Measurements from ENCODE around the gene SERPINA4. TPM values are rescaled to one million over a fixed set of nuclear protein-coding genes. Genes with fewer than 3 reads are reported as not detected.

SERPINA4 gene
- total and polyA plus RNA-seq, 2 of the 13 experiments (the other 11 are each of a cell fraction or from before 2014, with no cell fraction given): 39.1 to 57.8 TPM

DNA sequence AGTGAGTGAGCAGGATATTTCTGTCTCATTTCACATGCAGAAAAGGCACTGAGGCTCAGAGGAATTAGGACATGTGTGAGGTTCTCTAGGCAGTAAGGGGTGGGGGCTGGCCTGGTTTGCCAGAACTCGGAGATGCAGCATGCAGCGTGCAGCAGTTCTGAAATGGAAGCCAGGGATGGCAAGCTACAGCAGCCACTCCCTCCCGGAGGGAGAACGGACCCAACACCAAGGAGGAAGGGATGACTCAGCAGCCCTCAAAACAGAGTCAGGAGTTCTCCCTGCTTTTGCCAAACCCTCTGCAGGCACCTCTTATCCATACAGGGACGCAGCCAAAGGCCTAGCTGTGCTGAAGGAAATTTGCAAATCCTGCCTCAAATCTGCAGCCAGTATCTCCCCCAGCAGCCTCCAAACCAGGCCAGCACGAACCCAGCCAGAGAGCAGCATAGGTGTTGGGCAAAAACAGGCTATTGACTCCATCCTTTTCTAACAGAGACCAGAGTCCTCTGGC, 40.7 kb downstream of the SERPINA4 start (continued):
- TF ChIP-seq, protein P1, sequence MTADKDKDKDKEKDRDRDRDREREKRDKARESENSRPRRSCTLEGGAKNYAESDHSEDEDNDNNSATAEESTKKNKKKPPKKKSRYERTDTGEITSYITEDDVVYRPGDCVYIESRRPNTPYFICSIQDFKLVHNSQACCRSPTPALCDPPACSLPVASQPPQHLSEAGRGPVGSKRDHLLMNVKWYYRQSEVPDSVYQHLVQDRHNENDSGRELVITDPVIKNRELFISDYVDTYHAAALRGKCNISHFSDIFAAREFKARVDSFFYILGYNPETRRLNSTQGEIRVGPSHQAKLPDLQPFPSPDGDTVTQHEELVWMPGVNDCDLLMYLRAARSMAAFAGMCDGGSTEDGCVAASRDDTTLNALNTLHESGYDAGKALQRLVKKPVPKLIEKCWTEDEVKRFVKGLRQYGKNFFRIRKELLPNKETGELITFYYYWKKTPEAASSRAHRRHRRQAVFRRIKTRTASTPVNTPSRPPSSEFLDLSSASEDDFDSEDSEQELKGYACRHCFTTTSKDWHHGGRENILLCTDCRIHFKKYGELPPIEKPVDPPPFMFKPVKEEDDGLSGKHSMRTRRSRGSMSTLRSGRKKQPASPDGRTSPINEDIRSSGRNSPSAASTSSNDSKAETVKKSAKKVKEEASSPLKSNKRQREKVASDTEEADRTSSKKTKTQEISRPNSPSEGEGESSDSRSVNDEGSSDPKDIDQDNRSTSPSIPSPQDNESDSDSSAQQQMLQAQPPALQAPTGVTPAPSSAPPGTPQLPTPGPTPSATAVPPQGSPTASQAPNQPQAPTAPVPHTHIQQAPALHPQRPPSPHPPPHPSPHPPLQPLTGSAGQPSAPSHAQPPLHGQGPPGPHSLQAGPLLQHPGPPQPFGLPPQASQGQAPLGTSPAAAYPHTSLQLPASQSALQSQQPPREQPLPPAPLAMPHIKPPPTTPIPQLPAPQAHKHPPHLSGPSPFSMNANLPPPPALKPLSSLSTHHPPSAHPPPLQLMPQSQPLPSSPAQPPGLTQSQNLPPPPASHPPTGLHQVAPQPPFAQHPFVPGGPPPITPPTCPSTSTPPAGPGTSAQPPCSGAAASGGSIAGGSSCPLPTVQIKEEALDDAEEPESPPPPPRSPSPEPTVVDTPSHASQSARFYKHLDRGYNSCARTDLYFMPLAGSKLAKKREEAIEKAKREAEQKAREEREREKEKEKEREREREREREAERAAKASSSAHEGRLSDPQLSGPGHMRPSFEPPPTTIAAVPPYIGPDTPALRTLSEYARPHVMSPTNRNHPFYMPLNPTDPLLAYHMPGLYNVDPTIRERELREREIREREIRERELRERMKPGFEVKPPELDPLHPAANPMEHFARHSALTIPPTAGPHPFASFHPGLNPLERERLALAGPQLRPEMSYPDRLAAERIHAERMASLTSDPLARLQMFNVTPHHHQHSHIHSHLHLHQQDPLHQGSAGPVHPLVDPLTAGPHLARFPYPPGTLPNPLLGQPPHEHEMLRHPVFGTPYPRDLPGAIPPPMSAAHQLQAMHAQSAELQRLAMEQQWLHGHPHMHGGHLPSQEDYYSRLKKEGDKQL (CRISPR knock-in tag; IDR thresholded peaks at IDR 0.05; ENCODE audit: low read depth): no peak
- TF ChIP-seq PHB2 (IDR thresholded peaks at IDR 0.05; ENCODE audit: partially characterized antibody) (no peak), ZNF773 (CRISPR knock-in tag; IDR thresholded peaks at IDR 0.05; ENCODE audit: borderline replicate concordance) (no peak), ZNF589 (CRISPR knock-in tag; conservative IDR thresholded peaks at IDR 0.05) (no peak), AGO1 (IDR thresholded peaks at IDR 0.05; ENCODE audit: low read depth, low read length, poor library complexity, severe bottlenecking) (no peak), ZNF256 (CRISPR knock-in tag; conservative IDR thresholded peaks at IDR 0.05) (no peak), XBP1 (CRISPR knock-in tag; IDR thresholded peaks at IDR 0.05) (no peak), ZNF333 (CRISPR knock-in tag; IDR thresholded peaks at IDR 0.05; ENCODE audit: borderline replicate concordance) (no peak), SRF (IDR thresholded peaks at IDR 0.05; ENCODE audit: low read depth, low read length) (no peak), NRL (CRISPR knock-in tag; IDR thresholded peaks at IDR 0.05; ENCODE audit: borderline replicate concordance) (no peak), ZBTB40 (IDR thresholded peaks at IDR 0.05) (no peak), ZBTB40 (CRISPR knock-in tag; IDR thresholded peaks at IDR 0.05) (no peak), PRMT3 (CRISPR knock-in tag; IDR thresholded peaks at IDR 0.05; ENCODE audit: borderline replicate concordance, low read depth) (no peak), THAP11 (CRISPR knock-in tag; IDR thresholded peaks at IDR 0.05) (no peak), ZBTB3 (CRISPR knock-in tag; IDR thresholded peaks at IDR 0.05; ENCODE audit: borderline replicate concordance, low read depth) (no peak), JUND (CRISPR knock-in tag; IDR thresholded peaks at IDR 0.05) (peak; percentile 17; the same call in 1 of the 2 replicates)

Measured in HepG2 (cell line).